Rectal smooth muscle tissue (tissue), 1 donor: ENCODE results near the gene RRP8.

Experiments
- H3K27ac ChIP-seq: one replicate; pipeline ENCODE4 v1.7.0; 2013; ENCODE audit warnings: low read depth, low read length, inconsistent platforms
- H3K27me3 ChIP-seq: one replicate; pipeline ENCODE4 v1.7.0; 2013; ENCODE audit warnings: low read length; ENCODE audit not compliant: control insufficient read depth, insufficient read depth
- H3K36me3 ChIP-seq: one replicate; pipeline ENCODE4 v1.7.0; 2013; ENCODE audit warnings: low read length; ENCODE audit not compliant: control insufficient read depth, insufficient read depth
- H3K4me1 ChIP-seq: one replicate; pipeline ENCODE4 v1.7.0; 2013; ENCODE audit warnings: low read length; ENCODE audit not compliant: control insufficient read depth, insufficient read depth
- H3K4me3 ChIP-seq: one replicate; pipeline ENCODE4 v1.7.0; 2013; ENCODE audit warnings: low read length
- H3K9ac ChIP-seq: one replicate; pipeline ENCODE4 v1.7.0; 2013; ENCODE audit warnings: low read length

The RRP8 gene

DNA sequence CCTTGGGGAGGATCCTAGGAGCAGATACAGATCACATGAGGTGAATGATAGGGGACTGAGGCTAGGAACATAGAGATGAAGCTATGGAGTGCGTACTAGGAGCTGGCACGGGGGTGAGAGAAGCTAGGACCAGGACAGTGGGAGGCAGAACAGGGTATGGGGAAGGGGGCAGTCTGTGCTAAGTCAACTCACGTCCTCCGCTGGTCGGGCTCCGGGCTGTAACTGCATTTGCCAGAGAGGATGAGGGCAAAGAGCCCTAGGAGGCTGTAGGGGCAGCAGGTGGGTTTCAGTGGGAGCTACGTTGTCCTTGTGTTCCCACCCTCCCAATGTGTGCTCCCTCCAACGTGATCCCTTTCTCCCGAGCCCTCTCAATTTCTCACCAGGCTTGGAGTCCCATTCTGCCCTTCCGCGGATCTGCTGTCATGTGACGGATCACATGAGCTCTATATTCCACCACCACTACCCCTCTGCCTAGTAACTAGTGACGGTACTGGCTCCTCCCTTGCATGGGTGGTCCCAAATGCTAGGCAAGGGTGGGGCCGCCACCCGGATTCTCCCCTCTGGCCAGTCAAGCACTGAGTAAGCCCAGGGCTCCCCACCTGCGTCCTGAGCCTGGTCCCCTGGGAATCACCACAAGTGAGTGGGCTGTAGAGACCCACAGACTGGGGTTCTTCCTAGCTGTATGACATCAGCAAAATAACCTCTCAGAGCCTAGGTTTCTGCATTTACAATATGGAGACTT lies 15.8 kb upstream of the RRP8 start, which contains the start of gene TPP1:
Gene TPP1 (minus strand): TSS at position 419 of the 742 bp plus-strand sequence. CDS start 22 bp downstream, at position 397.
- Histone ChIP-seq H3K27ac (peak within 1 kb of the TSS; percentile 93), H3K36me3 (peaks cover 13% of the 10 kb centered on the region), H3K4me3 (peak within 1 kb of the TSS; percentile 85), H3K4me1 (peaks cover 10% of the 10 kb centered on the region), H3K27me3 (no peaks in the 10 kb centered on the region), H3K9ac (peak within 1 kb of the TSS; percentile 63)

- Histone ChIP-seq H3K9ac (peak overlapping the region; percentile 63), H3K4me3 (peak overlapping the region; percentile 85), H3K4me1 (peaks cover 10% of the 10 kb centered on the region), H3K36me3 (peaks cover 13% of the 10 kb centered on the region), H3K27me3 (no peaks in the 10 kb centered on the region), H3K27ac (peak overlapping the region; percentile 93)
Observed at GRCh38 chr11:6618117-6619003, 14.9 kb upstream of the RRP8 start.

DNA sequence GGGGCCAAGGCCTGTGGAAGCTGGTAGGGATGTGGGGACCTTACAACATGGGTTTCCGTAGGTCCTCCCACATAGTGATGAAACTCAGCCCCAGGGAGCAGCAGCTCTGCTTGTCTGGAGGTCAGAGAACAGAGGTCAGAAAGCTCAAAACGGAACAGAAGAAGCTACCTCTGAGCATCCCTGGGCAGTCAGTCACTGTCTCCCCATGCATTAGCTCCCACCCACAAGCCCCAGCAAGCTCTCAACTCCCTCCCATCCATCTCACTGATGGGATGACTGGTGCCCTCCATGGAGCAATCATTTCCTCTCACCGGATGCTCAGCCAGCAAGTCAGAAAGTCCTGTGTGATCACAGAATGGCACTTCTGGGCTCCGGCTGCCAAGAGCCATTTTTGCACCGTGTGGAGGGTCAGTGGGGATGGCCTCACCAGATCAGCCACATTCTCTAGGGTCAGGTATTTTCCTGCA lies 13.9 kb upstream of the RRP8 start:
- peaks cover 13% of the 10 kb centered on the region for H3K36me3 ChIP-seq
- no peak overlapping the region for H3K9ac ChIP-seq
- H3K27me3 ChIP-seq, result no peaks in the 10 kb centered on the region
- peak overlapping the region; percentile 85 for H3K4me3 ChIP-seq
- peaks cover 16% of the 10 kb centered on the region for H3K4me1 ChIP-seq
- no peak overlapping the region for H3K27ac ChIP-seq

- Histone ChIP-seq H3K36me3 (peaks cover 13% of the 10 kb centered on the region), H3K4me3 (no peak overlapping the region), H3K27ac (no peak overlapping the region), H3K9ac (no peak overlapping the region), H3K27me3 (no peaks in the 10 kb centered on the region), H3K4me1 (peaks cover 16% of the 10 kb centered on the region)
Observed at GRCh38 chr11:6616596-6617250, 13.3 kb upstream of the RRP8 start.

GRCh38 chr11:6615882-6616585 lies 12.6 kb upstream of the RRP8 start:
- Histone ChIP-seq H3K36me3 (peaks cover 13% of the 10 kb centered on the region), H3K4me1 (peaks cover 16% of the 10 kb centered on the region), H3K27me3 (no peaks in the 10 kb centered on the region), H3K4me3 (no peak overlapping the region), H3K9ac (no peak overlapping the region), H3K27ac (no peak overlapping the region)

DNA sequence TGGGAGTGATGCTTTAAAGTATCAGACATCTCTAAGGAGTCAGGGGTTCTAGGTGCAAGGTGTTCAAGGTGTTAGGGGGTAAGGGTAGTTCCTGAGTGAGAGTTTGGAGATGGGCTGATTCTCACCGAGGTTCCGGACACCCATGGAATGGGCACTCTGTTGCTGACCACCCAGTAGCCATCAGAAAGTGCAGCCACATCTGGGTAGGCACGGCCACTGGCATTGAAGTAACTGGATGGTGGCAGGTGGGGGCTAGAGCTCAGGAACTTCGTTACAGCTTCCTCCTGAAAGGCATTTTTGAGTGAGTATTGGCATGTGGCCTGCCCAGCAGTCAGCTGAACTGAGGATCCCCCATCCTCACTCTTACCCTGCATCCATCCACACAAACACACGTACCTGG lies 11.6 kb upstream of the RRP8 start:
- peaks cover 22% of the 10 kb centered on the region for H3K4me1 ChIP-seq
- H3K36me3 ChIP-seq, result peaks cover 21% of the 10 kb centered on the region
- no peak overlapping the region for H3K4me3 ChIP-seq
- H3K9ac ChIP-seq, result no peak overlapping the region
- no peak overlapping the region for H3K27ac ChIP-seq
- H3K27me3 ChIP-seq, result no peaks in the 10 kb centered on the region

DNA sequence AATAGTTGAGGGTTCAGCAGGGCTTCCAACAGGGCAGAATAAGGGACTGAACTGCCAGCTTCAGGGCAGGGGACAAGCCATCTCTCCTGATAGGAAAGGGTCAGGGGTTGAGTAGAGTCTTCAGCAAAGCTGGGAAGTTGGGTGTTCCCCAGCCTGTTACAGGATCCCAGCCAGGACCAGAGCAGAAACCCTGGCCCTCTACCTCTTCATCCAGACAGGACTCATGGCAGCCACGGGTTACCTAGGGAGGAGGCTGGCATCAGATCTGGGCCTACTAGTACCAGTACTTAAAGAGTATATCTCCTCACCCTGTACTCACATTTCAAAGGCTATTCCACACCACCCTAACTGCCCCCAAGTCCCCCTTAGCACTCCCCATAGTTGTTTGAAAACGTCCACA lies 11.0 kb upstream of the RRP8 start:
- Histone ChIP-seq H3K27ac (no peak overlapping the region), H3K36me3 (peaks cover 27% of the 10 kb centered on the region), H3K9ac (no peak overlapping the region), H3K4me1 (peaks cover 25% of the 10 kb centered on the region), H3K27me3 (no peaks in the 10 kb centered on the region), H3K4me3 (no peak overlapping the region)

DNA sequence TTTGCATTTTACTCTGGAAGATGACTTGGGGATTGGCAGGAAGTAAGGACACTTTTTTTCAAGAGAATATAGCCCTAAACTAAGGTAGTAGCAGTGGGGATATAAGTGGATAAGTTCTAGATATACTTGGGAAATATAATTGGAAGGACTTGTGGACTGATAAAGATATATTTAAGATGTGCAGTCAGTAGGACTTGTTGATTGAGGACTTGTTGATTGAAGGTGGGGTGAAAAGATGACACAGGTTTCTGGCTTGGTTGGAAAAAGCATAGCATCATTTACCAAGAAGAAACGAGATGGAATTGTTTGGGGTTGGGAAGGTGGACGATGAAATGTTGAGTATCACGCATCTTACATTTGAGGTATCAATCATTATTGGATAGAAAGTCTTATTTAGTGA lies 10.1 kb upstream of the RRP8 start:
- Histone ChIP-seq H3K9ac (no peak overlapping the region), H3K4me3 (no peak overlapping the region), H3K27me3 (no peaks in the 10 kb centered on the region), H3K36me3 (peaks cover 36% of the 10 kb centered on the region), H3K4me1 (peaks cover 34% of the 10 kb centered on the region), H3K27ac (peak overlapping the region; percentile 99)

DNA sequence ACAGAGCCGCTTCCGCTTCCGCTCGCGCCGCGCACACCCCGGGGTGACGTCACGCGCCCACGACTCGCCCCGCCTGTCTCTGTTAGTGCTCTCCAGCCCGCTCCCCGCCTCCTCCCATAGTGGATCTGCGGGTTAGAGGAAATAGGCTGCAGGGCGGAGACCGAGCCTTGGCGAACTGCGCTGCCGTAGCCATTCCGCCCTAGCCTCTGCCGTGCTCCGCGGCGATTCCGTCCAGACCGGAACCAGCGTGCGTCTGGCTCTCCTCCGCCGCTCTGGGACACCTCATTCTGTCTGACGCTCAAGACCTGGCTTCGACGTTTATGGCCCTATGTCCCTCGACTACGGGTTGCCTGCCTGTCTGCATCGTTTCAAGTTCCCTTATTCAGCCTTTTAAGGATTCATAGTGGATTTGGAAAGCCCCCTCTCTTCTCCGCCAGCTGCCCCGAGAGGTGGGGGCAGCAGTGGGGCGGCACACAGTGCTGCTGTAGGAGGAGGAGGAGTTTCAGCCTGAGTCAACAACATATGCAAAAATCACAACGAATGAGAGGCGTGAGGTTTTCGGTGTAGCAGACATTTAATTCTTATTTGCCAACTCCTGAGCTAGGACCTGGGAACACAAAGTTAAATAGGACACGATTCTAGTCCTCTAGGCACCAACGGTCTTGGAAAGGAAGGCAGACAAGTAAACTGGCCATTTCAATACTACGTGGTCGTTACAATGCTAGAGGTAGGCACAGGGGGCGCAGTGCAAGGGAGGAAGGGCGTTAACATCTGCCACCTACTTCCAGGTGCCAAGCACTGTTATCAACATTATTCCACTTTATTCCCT lies 9.0 kb upstream of the RRP8 start, which contains the start of gene TAF10:
Gene TAF10 (minus strand): TSS at position 4 of the 829 bp plus-strand sequence. CDS start 27 bp downstream, outside the sequence.
- H3K27me3 ChIP-seq, result no peaks in the 10 kb centered on the region
- peaks cover 42% of the 10 kb centered on the region for H3K36me3 ChIP-seq
- H3K4me1 ChIP-seq, result peaks cover 41% of the 10 kb centered on the region
- H3K27ac ChIP-seq, result peak within 1 kb of the TSS; percentile 99
- peak within 1 kb of the TSS; percentile 73 for H3K4me3 ChIP-seq
- peak within 1 kb of the TSS; percentile 69 for H3K9ac ChIP-seq

- H3K4me1 ChIP-seq, result peaks cover 42% of the 10 kb centered on the region
- no peaks in the 10 kb centered on the region for H3K27me3 ChIP-seq
- H3K4me3 ChIP-seq, result peak overlapping the region; percentile 73
- peak overlapping the region; percentile 99 for H3K27ac ChIP-seq
- peak overlapping the region; percentile 69 for H3K9ac ChIP-seq
- H3K36me3 ChIP-seq, result peaks cover 42% of the 10 kb centered on the region
Observed at GRCh38 chr11:6611963-6612212, 8.5 kb upstream of the RRP8 start.
